Calu3 (cell line): Measurements from ENCODE around the gene PTPRG. TPM values are rescaled to one million over a fixed set of nuclear protein-coding genes. Genes with fewer than 3 reads are reported as not detected.

ENCODE experiments used
- BruUV-seq: library from RNA; stranded (reverse); fragments of 400-500 nt; replicated peaks from 2 replicates; lab custom pipeline; 2021; lab: Mats Ljungman, UMichigan
- CTCF ChIA-PET: fragments of 300-600 bp; sonication (Branson Sonifier 250); formaldehyde crosslinking; loops from one replicate; lab custom pipeline; 2022; ENCODE audit warnings: antibody characterized with exemption; lab: Charles Lee
- DNase-seq: peaks from one replicate; pipeline ENCODE4 v3.0.0; 2022
- H3K27ac Mint-ChIP-seq: one replicate; pipeline ENCODE4 v1.8.0; 2022; ENCODE audit warnings: mixed read lengths; ENCODE audit not compliant: unreplicated experiment
- H3K27me3 Mint-ChIP-seq: one replicate; pipeline ENCODE4 v1.8.0; 2022; ENCODE audit warnings: mixed read lengths; ENCODE audit not compliant: unreplicated experiment
- H3K36me3 Mint-ChIP-seq: one replicate; pipeline ENCODE4 v1.8.0; 2022; ENCODE audit warnings: mild to moderate bottlenecking, moderate library complexity, mixed read lengths; ENCODE audit not compliant: insufficient read depth, unreplicated experiment
- H3K4me1 Mint-ChIP-seq: one replicate; pipeline ENCODE4 v1.8.0; 2022; ENCODE audit warnings: mild to moderate bottlenecking, low read depth, mixed read lengths; ENCODE audit not compliant: unreplicated experiment
- H3K4me3 Mint-ChIP-seq: one replicate; pipeline ENCODE4 v1.8.0; 2022; ENCODE audit warnings: mild to moderate bottlenecking, low read depth, moderate library complexity, mixed read lengths; ENCODE audit not compliant: unreplicated experiment
- H3K9me3 Mint-ChIP-seq: one replicate; pipeline ENCODE4 v1.8.0; 2022; ENCODE audit warnings: low read depth, mixed read lengths; ENCODE audit not compliant: unreplicated experiment
- CTCF ChIP-seq: fragments of 200-600 bp; IDR thresholded peaks from one replicate; pipeline ENCODE4 v1.8.0; 2022; ENCODE audit warnings: antibody characterized with exemption; ENCODE audit not compliant: unreplicated experiment
- intact Hi-C: fragments of 100-400 bp; cut with micrococcal nuclease; formaldehyde crosslinking; loops from one replicate; pipeline ENCODE4 v1.10.0; 2022; ENCODE audit not compliant: unreplicated experiment
- total RNA-seq: library from RNA; stranded (reverse); gene quantifications from 2 replicates; pipeline ENCODE4 v1.2.3, GENCODE V29; 2022

PTPRG gene
- total RNA-seq, 1 experiment from 2014 or later: 0.35 TPM

GRCh38 chr3:61956236-61956635 is 394.9 kb downstream of the PTPRG start:
- CTCF ChIA-PET: no interaction called here

GRCh38 chr3:61957259-61957658 is 395.9 kb downstream of the PTPRG start:
- H3K9me3 Mint-ChIP-seq: peaks cover 10% of the 10 kb centered on the region
- CTCF ChIA-PET: no interaction called here
- no peak overlapping the region for H3K4me3 Mint-ChIP-seq
- intact Hi-C loops: no loop called here
- DNase-seq: no peak
- no peaks in the 10 kb centered on the region for H3K36me3 Mint-ChIP-seq
- no peaks in the 10 kb centered on the region for H3K27me3 Mint-ChIP-seq
- no peaks in the 10 kb centered on the region for H3K4me1 Mint-ChIP-seq
- no peak for TF ChIP-seq CTCF
- BruUV-seq: no TSS peak
- no peak overlapping the region for H3K27ac Mint-ChIP-seq

More at GRCh38 chr3:61956236-61956635, 394.9 kb downstream of the PTPRG start:
- intact Hi-C loops: no loop called here
- no TSS peak for BruUV-seq
- Mint-ChIP-seq H3K4me3 (no peak overlapping the region), H3K4me1 (no peaks in the 10 kb centered on the region), H3K36me3 (no peaks in the 10 kb centered on the region), H3K9me3 (peaks cover 10% of the 10 kb centered on the region), H3K27ac (no peak overlapping the region), H3K27me3 (no peaks in the 10 kb centered on the region)
- DNase-seq: no peak
- TF ChIP-seq CTCF: no peak

GRCh38 chr3:61960976-61961375 is 399.6 kb downstream of the PTPRG start:
- CTCF ChIA-PET: no interaction called here
- no peak for DNase-seq
- TF ChIP-seq CTCF: no peak
- Mint-ChIP-seq H3K4me1 (no peaks in the 10 kb centered on the region), H3K9me3 (peaks cover 15% of the 10 kb centered on the region), H3K27ac (no peak overlapping the region), H3K4me3 (no peak overlapping the region), H3K36me3 (no peaks in the 10 kb centered on the region), H3K27me3 (no peaks in the 10 kb centered on the region)
- no TSS peak for BruUV-seq
- intact Hi-C loops: no loop called here

- intact Hi-C loops: no loop called here
- no peak for DNase-seq
- CTCF ChIA-PET: no interaction called here
- BruUV-seq: no TSS peak
- Mint-ChIP-seq H3K27me3 (no peaks in the 10 kb centered on the region), H3K9me3 (peaks cover 12% of the 10 kb centered on the region), H3K4me1 (no peaks in the 10 kb centered on the region), H3K27ac (no peak overlapping the region), H3K4me3 (no peak overlapping the region), H3K36me3 (no peaks in the 10 kb centered on the region)
- TF ChIP-seq CTCF: no peak
These were observed 400.5 kb downstream of the PTPRG start for GRCh38 chr3:61961900-61962299.

GRCh38 chr3:61964566-61964965 is 403.2 kb downstream of the PTPRG start:
- DNase-seq: no peak
- CTCF ChIA-PET: no interaction called here
- no peaks in the 10 kb centered on the region for H3K4me1 Mint-ChIP-seq
- no peaks in the 10 kb centered on the region for H3K27me3 Mint-ChIP-seq
- no TSS peak for BruUV-seq
- intact Hi-C loops: no loop called here
- peaks cover 12% of the 10 kb centered on the region for H3K9me3 Mint-ChIP-seq
- no peak for TF ChIP-seq CTCF
- no peak overlapping the region for H3K4me3 Mint-ChIP-seq
- no peak overlapping the region for H3K27ac Mint-ChIP-seq
- no peaks in the 10 kb centered on the region for H3K36me3 Mint-ChIP-seq
